Subcutaneous abdominal adipose tissue (tissue), 5 donors: ENCODE measurements around the gene PTCSC3.
"Not testable (repeated sequence)": the region's sequence is repeated elsewhere in the genome, so short reads cannot be mapped to it uniquely, and the experiment has no call there.

ENCODE experiments used
- H3K27ac ChIP-seq: one replicate; pipeline ENCODE4 v1.7.0; 2013; ENCODE audit warnings: low read depth, mild to moderate bottlenecking, inconsistent platforms, low read length, moderate library complexity
- H3K27me3 ChIP-seq, 5 donors: one replicate each; pipeline ENCODE4 v1.7.0; 2013; ENCODE audit warnings: low read length in 5 of 5, inconsistent platforms in 1 of 5; ENCODE audit not compliant: control insufficient read depth in 5 of 5, insufficient read depth in 4 of 5
- H3K36me3 ChIP-seq, 5 donors: one replicate each; pipeline ENCODE4 v1.7.0; 2013; ENCODE audit warnings: low read length in 5 of 5; ENCODE audit not compliant: control insufficient read depth in 5 of 5, insufficient read depth in 5 of 5
- H3K4me1 ChIP-seq, 5 donors: one replicate each; pipeline ENCODE4 v1.7.0; 2013; ENCODE audit warnings: low read length in 5 of 5, mild to moderate bottlenecking in 3 of 5, moderate library complexity in 1 of 5; ENCODE audit not compliant: control insufficient read depth in 5 of 5, insufficient read depth in 5 of 5
- H3K4me3 ChIP-seq, 5 donors: one replicate each; pipeline ENCODE4 v1.7.0; 2013; ENCODE audit warnings: low read length in 5 of 5, low read depth in 1 of 5
- H3K9ac ChIP-seq, 5 donors: one replicate each; pipeline ENCODE4 v1.7.0; 2013; ENCODE audit warnings: low read length in 5 of 5, mild to moderate bottlenecking in 4 of 5, moderate library complexity in 3 of 5
- H3K9me3 ChIP-seq, 5 donors: one replicate each; pipeline ENCODE4 v1.7.0; 2013; ENCODE audit warnings: low read length in 5 of 5; ENCODE audit not compliant: control insufficient read depth in 5 of 5
- donor health status: healthy.
- donor health status: healthy.
- donor health status: healthy.
- donor health status: healthy.
- donor health status: healthy.

PTCSC3 gene

DNA sequence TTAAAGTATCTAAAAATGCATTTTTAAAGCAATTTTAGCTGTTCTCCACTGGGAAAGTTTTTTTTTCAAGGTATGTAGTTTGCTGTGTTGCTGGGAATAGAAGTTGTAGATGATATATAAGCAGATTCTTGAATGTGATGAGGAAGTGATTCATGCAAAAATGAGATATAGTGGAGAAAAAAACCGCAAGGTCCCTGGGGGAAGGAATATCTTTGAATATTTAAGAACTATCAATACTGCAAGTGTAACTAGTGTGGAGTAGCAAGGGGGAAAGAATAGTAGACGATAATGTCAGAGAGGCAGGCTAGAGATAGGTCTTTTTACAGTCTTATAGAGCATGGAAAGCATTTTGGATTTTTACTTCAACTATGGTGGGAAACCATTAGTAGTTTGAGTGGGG lies 42.5 kb downstream of the PTCSC3 start:
- peaks cover 0 to 4% (median 0%) of the 10 kb centered on the region in 5 donors for H3K27me3 ChIP-seq

DNA sequence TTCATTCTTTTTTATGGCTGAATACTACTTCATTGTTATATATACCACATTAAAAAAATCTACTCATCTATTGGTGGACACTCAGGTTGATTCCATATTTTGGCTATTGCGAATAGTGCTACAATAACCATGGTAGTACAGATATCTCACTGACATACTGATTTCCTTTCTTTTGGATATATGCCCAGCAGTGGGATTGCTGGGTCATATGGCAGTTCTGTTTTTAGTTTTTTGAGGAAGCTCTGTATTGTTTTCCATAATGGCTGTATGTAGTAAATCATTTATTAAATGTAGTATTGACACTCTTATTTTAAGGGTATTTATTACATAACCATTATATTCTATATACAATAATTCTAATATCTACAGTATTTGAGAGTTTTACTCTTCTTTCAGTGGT lies 43.7 kb downstream of the PTCSC3 start:
- no peak overlapping the region for H3K4me3 ChIP-seq
- H3K27me3 ChIP-seq = peaks cover 0 to 4% (median 0%) of the 10 kb centered on the region in 5 donors
- no peak overlapping the region for H3K27ac ChIP-seq
- H3K9ac ChIP-seq = no peak overlapping the region
- no peaks in the 10 kb centered on the region for H3K4me1 ChIP-seq
- H3K9me3 ChIP-seq = no peaks in the 10 kb centered on the region
- H3K36me3 ChIP-seq = no peaks in the 10 kb centered on the region

More for the DNA sequence above, 42.5 kb downstream of the PTCSC3 start:
- Histone ChIP-seq H3K4me3 (no peak overlapping the region), H3K27ac (no peak overlapping the region), H3K9ac (no peak overlapping the region), H3K9me3 (no peaks in the 10 kb centered on the region), H3K4me1 (no peaks in the 10 kb centered on the region), H3K36me3 (no peaks in the 10 kb centered on the region)

DNA sequence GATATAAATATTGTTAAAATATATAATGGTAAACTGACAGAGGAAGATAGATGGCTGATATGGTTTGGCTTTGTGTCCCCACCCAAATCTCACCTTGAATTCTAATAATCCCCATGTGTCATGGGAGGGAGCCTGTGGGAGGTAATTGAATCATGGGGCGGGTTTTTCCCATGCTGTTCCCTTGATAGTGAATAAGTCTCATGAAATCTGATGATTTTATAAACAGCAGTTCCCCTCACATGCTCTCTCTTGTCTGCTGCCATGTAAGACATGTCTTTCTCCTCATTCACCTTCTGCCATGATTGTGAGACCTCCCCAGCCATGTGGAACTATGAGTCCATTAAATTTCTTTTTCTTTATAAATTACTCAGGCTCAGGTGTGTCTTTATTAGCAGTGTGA lies 46.3 kb downstream of the PTCSC3 start:
- no peaks in the 10 kb centered on the region for H3K27me3 ChIP-seq
- H3K36me3 ChIP-seq = no peaks in the 10 kb centered on the region
- H3K9ac ChIP-seq = no peak overlapping the region
- H3K27ac ChIP-seq = no peak overlapping the region
- no peak overlapping the region for H3K4me3 ChIP-seq
- H3K9me3 ChIP-seq = peaks cover 0 to 3% (median 0%) of the 10 kb centered on the region in 5 donors
- H3K4me1 ChIP-seq = no peaks in the 10 kb centered on the region

DNA sequence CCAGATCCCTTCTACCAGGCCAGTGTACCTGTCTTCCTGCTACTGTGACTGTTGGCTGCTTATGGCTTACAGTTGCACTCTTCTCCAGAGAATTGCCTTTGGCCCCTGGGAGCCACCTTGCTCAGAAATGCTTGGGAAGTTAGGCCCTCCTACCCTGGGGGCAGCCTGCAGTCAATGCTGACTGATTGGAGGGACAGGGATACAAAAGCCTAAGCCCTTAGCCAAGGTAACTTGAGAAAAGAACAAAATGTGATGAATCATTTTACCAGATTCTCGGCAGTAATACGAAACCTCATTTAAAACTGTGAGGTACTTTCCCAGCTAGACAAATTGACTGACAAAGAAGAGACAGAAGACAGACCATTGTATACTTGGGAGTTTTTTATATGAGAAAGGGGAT lies 47.3 kb downstream of the PTCSC3 start:
- Histone ChIP-seq H3K27me3 (no peaks in the 10 kb centered on the region), H3K27ac (no peak overlapping the region), H3K4me1 (no peaks in the 10 kb centered on the region), H3K9ac (no peak overlapping the region), H3K36me3 (no peaks in the 10 kb centered on the region), H3K4me3 (no peak overlapping the region), H3K9me3 (peaks cover 0 to 3% (median 0%) of the 10 kb centered on the region in 5 donors)

DNA sequence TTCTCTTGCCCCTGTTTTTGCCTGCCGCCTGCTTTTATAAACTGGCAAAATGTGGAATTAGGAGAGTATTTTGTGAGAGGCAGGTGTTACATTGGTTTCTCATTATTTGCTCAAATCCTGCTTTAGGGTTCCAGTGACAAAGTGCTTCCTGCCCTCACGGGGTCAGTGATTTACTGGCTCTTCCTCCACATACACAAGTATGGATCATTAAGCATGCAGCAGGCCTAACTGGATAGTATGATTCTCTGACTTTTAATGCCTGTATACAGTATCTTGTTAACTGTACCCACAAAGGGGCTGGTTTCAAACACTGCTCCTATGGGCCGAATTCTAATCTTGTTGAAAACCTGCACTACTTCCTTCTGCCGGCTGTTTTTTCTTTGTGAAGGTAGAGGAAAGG lies 63.2 kb downstream of the PTCSC3 start:
- Histone ChIP-seq H3K4me3 (no peak overlapping the region), H3K9me3 (no peaks in the 10 kb centered on the region), H3K27ac (no peak overlapping the region), H3K27me3 (no peaks in the 10 kb centered on the region), H3K36me3 (no peaks in the 10 kb centered on the region), H3K4me1 (no peaks in the 10 kb centered on the region), H3K9ac (no peak overlapping the region)

DNA sequence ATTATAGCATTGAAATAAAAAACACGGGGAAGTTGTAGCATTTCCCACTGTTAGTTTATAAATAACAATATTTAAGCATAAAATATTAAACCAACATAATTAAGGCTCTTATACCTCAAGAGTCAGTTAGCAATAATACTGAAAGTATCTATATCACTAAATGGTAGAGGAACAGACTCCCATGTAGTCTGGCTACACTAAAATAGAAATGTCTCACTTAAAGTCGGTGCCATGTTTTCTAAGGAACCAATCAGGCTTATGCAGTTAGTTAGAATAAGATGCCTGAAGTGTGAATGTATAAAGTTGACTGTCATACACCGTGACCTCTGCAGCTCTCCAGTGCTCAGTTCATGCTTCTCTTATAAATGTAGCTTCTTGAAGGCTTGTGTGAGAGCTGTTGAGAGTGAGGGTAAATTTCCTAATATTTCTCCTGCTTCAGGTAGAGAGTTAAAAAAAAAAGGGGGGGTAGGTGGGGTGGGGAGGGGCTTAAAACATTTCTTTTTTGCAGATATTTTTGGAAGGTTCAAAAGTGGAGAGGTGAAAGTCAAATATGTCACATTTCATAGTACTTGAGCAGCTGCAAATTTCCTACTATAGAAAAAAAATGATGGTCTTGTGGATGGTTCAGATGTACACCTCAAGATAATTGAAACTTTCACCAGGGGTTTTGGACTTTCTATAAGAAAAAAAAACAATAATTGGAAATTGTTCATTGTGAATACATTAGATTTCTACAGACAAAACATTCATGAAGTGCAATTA lies 64.5 kb downstream of the PTCSC3 start:
- Histone ChIP-seq H3K9me3 (no peaks in the 10 kb centered on the region), H3K27me3 (no peaks in the 10 kb centered on the region), H3K27ac (no peak overlapping the region), H3K36me3 (no peaks in the 10 kb centered on the region), H3K4me1 (no peaks in the 10 kb centered on the region), H3K9ac (no peak overlapping the region), H3K4me3 (no peak overlapping the region)

DNA sequence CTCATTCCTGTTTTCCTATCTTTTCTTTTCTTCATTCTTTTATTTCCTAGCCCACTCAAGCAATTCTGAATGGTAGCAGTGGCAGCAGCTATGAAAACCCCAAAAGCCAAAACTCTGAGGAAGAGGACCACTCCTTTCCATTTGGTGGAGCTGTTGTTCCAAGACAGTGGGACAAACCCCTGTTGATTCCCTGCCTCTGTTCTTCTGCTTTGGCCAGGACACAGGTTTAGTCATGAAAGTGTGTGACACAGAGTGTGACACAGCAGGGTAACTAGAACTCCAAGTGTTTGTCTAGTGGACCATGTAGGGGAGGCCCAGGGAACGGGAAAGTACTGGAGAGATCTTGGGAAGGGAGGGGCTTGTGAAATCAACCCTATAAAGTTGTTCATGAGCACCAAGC lies 71.1 kb downstream of the PTCSC3 start:
- no peak overlapping the region for H3K9ac ChIP-seq
- H3K4me3 ChIP-seq = no peak overlapping the region
- no peaks in the 10 kb centered on the region for H3K36me3 ChIP-seq
- peaks cover 0 to 4% (median 0%) of the 10 kb centered on the region in 5 donors for H3K27me3 ChIP-seq
- H3K4me1 ChIP-seq = no peaks in the 10 kb centered on the region
- no peaks in the 10 kb centered on the region for H3K9me3 ChIP-seq
- no peak overlapping the region for H3K27ac ChIP-seq

DNA sequence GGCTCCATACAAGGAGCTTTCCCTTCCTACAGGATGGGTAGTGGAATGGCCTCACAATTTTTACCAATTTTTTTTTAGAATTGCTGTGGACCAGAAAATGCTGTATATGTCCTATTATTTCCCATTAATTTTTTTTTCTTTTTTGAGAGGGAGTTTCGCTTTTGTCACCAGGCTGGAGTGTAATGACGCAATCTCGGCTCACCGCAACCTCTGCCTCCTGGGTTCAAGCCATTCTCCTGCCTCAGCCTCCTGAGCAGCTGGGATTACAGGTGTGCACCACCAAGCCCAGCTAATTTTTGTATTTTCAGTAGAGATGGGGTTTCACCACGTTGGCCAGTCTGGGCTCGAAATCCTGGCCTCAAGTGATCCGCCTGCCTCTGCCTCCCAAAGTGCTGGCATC lies 72.3 kb downstream of the PTCSC3 start:
- H3K4me3 ChIP-seq, H3K9me3 ChIP-seq, H3K36me3 ChIP-seq, H3K27me3 ChIP-seq, H3K27ac ChIP-seq, H3K4me1 ChIP-seq, H3K9ac ChIP-seq: not testable (repeated sequence)

DNA sequence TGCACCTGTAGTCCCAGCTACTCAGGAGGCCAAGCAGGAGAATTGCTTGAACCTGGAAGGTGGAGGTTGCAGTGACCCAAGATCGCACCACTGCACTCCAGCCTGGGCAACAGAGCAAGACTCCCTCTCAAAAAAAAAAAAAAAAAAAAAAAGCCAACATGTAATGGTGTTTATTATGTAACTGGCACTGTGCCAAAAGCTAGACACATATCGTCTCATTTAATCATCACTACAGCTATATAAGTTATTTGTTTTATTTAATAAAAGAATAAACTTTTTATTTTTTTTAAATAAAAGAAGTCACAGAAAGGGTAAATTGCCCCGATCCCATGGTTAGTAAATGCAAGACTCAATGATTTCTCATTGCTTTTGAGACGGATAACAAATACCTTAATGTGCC lies 76.9 kb downstream of the PTCSC3 start:
- Histone ChIP-seq H3K4me3 (no peak overlapping the region), H3K4me1 (no peaks in the 10 kb centered on the region), H3K27ac (no peak overlapping the region), H3K36me3 (no peaks in the 10 kb centered on the region), H3K27me3 (no peaks in the 10 kb centered on the region), H3K9ac (no peak overlapping the region), H3K9me3 (no peaks in the 10 kb centered on the region)

DNA sequence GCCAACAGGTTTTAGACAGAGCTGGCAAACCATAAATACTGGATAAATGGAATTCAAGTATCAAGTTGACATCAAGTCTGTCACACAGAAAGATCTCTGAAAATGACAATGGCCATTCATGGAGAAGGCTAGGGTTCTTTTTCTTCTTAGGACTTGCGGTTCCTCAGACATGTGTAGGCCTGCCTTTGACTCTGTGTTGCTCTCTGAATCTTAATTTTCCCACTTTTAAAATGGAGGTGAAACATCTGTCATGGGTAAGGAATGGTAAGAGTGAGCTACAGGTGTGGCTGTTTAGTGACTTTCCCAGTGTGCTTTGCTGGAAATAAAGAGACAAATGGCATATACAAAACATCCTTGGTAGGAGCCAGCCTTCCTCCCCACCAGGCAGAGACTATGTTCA lies 79.2 kb downstream of the PTCSC3 start:
- Histone ChIP-seq H3K4me1 (no peaks in the 10 kb centered on the region), H3K27ac (no peak overlapping the region), H3K9ac (no peak overlapping the region), H3K36me3 (no peaks in the 10 kb centered on the region), H3K9me3 (no peaks in the 10 kb centered on the region), H3K27me3 (no peaks in the 10 kb centered on the region), H3K4me3 (no peak overlapping the region)
